Mesothelial cell of epicardium (in vitro differentiated cells): ENCODE measurements around the gene HOXB3. TPM values are rescaled to one million over a fixed set of nuclear protein-coding genes. Genes with fewer than 3 reads are reported as not detected.

Experiments used
- DNase-seq, 2 experiments: peaks; one replicate each; pipeline ENCODE4 v3.0.0; 2021; ENCODE audit warnings: low spot score in 2 of 2; ENCODE audit not compliant: unreplicated experiment in 2 of 2
- H3K27ac Mint-ChIP-seq: 2 replicates; pipeline ENCODE4 v1.8.0; 2021; ENCODE audit warnings: mixed read lengths
- H3K27me3 Mint-ChIP-seq: 2 replicates; pipeline ENCODE4 v1.8.0; 2021; ENCODE audit warnings: low read depth, mixed read lengths
- H3K36me3 Mint-ChIP-seq: 2 replicates; pipeline ENCODE4 v1.8.0; 2021; ENCODE audit warnings: mixed read lengths
- H3K4me1 Mint-ChIP-seq: 2 replicates; pipeline ENCODE4 v1.8.0; 2021; ENCODE audit warnings: mixed read lengths
- H3K4me3 Mint-ChIP-seq: 2 replicates; pipeline ENCODE4 v1.8.0; 2021; ENCODE audit warnings: mild to moderate bottlenecking, moderate library complexity, mixed read lengths
- H3K9me3 Mint-ChIP-seq: 2 replicates; pipeline ENCODE4 v1.8.0; 2021; ENCODE audit warnings: mixed read lengths
- CTCF ChIP-seq: fragments of 200-600 bp; sonication (generic); IDR thresholded peaks from one replicate; pipeline ENCODE4 v1.5.0; 2021; ENCODE audit warnings: antibody characterized with exemption; ENCODE audit not compliant: unreplicated experiment
- total RNA-seq: library from RNA; stranded (reverse); gene quantifications from 3 replicates; pipeline ENCODE4 v1.2.1, GENCODE V29; 2021

The HOXB3 gene
- total RNA-seq, 1 donor from 2014 or later = 303 TPM

DNA sequence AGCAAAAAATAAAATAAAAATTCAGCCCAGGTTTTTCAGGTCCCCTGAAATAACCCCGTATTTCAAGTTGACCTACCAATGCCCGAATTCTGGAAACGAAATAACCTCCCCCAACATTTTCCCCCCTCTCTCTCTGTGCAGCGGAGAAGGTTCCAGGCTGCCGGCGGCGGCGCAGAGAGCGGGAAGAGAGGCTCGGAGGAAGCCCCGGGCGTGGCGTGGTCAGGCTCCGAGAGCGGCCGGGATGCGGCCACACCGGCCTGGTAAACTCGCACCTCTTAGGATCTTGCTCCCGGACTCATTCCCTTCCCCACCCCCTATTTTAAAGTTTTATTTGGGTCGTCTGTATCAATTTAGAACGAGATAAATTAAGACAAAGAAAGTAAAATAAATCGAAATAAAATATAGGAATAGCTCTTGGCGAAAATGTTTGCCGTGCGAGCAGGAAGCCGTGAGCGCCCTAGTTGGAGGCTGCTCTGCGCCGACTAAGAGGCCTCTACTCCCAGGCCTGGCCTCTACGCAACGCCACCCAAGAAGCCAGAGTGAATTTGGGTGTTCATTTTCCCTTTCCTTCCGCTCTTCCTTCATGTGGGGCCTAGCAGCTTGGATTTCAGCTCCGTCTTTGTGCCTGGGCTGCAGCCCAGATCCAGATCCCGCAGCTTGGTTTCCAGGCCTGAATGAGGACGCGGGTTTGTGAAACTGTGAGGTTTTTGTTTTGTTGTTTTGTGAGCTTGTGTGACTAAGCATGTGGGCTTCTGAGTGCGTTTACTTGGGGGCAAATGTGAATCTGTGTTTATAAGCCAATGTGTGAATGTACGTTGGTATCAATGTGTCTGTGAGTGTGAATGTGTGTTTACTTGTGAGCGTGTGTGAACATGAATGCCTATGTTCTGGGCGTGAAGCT is 16.2 kb upstream of the HOXB3 start:
- H3K36me3 Mint-ChIP-seq = peaks cover 18% of the 10 kb centered on the region
- H3K4me3 Mint-ChIP-seq = peak overlapping the region; percentile 90
- H3K9me3 Mint-ChIP-seq = no peaks in the 10 kb centered on the region
- H3K27ac Mint-ChIP-seq = peak overlapping the region; percentile 100
- no peaks in the 10 kb centered on the region for H3K27me3 Mint-ChIP-seq
- TF ChIP-seq CTCF = no peak
- peaks cover 79% of the 10 kb centered on the region for H3K4me1 Mint-ChIP-seq
- no peak for DNase-seq

- H3K4me3 Mint-ChIP-seq = peak overlapping the region; percentile 90
- H3K9me3 Mint-ChIP-seq = no peaks in the 10 kb centered on the region
- H3K4me1 Mint-ChIP-seq = peaks cover 83% of the 10 kb centered on the region
- no peaks in the 10 kb centered on the region for H3K27me3 Mint-ChIP-seq
- H3K27ac Mint-ChIP-seq = peak overlapping the region; percentile 100
- no peak for DNase-seq
- no peak for TF ChIP-seq CTCF
- peaks cover 18% of the 10 kb centered on the region for H3K36me3 Mint-ChIP-seq
These were observed 15.4 kb upstream of the HOXB3 start for GRCh38 chr17:48605409-48605919.

DNA sequence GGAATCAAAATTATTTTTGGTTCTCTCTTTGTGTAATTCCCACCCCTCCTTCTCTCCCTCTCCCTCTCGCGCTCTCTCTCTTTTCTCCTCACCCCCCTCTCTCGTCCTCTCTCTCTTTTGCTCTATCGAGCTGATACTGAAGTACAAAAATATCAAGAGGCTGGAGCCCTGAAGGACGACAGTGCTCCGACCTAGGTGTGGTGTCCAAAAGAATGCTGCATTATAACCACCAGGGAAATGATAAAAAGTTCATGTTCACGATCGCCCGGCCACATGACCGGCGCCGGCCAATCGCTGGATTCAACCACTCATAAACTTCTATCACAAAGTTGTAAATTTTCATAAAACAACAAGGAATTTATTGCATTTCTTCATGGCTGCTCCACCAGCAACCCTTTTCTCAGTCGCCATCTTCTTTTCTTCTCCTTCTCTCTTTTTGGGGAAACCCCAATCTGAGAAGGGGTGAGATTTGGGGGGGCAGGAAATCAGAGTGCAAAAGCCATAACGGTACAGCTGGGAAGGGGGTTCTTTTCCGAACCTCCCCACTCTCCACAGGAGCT is 14.8 kb upstream of the HOXB3 start, which contains the start of gene HOXB6:
Gene HOXB6, minus strand, starts transcription at position 217 of the 560 bp plus-strand sequence. CDS start 6,836 bp downstream, outside the sequence.
- H3K4me1 Mint-ChIP-seq = peaks cover 89% of the 10 kb centered on the region
- no peaks in the 10 kb centered on the region for H3K27me3 Mint-ChIP-seq
- H3K36me3 Mint-ChIP-seq = peaks cover 18% of the 10 kb centered on the region
- TF ChIP-seq CTCF = no peak
- H3K9me3 Mint-ChIP-seq = no peaks in the 10 kb centered on the region
- H3K27ac Mint-ChIP-seq = peak within 1 kb of the TSS; percentile 100
- peak within 1 kb of the TSS; percentile 90 for H3K4me3 Mint-ChIP-seq
- no peak for DNase-seq

DNA sequence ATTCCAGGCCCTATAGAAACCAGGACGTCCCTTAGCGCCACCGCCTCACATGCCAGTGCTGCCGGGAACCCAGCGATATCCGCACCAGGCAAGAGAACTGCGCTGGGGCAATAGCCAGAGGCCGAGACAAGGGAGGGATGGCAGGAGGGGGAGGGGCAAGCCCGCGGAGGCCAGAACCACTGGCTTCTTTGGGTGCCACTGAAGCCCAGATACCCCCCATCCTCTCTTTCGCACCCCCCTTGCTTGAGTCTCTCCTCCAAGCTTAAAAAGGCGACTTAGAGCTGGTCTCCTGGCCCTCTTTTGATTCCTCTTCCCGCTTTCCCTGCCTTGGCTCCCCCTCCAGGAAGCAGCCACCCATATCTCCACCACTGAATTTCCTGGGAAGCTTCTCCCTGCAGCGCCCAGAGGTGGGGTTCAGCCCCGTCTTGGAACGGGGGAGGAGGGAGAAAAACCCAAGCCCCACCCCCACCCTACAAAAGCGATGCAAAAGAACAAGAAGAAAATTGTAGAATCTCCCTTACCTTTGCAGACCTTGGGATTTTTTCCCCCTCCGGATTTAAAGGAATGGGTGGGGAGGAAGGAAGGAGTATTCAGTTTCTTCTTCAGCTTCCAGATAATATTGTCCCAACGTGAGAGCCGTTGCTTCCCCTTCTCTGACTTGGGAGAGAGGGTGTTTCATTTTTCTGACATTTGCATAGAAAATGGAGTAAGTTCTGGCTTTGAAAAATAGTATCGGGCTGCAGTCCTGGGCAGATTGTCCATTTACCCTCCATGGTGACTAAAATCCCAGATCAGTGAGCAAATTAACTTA is 14.1 kb upstream of the HOXB3 start:
- Mint-ChIP-seq H3K36me3 (peaks cover 18% of the 10 kb centered on the region), H3K4me1 (peaks cover 89% of the 10 kb centered on the region), H3K27ac (peak overlapping the region; percentile 100), H3K4me3 (peak overlapping the region; percentile 90), H3K9me3 (no peaks in the 10 kb centered on the region), H3K27me3 (no peaks in the 10 kb centered on the region)
- DNase-seq = no peak
- no peak for TF ChIP-seq CTCF
